Fibroblast of the conjunctiva (primary cell): ENCODE results near the gene PLA2G2D.

Experiments
- DNase-seq: peaks from one replicate; pipeline ENCODE4 v3.0.0-alpha.2; 2010; ENCODE audit warnings: low read depth

PLA2G2D gene

GRCh38 chr1:20119347-20119746 is at the start of gene PLA2G2D:
Gene PLA2G2D, minus strand, starts transcription at chr1:20119536. Its CDS starts 38 bp downstream, at chr1:20119498.
- DNase-seq = no peak

- DNase-seq = no peak
These were observed 49.5 kb upstream of the PLA2G2D start for GRCh38 chr1:20168564-20169491.

GRCh38 chr1:20167126-20167525 is 47.8 kb upstream of the PLA2G2D start:
- DNase-seq = no peak

DNA sequence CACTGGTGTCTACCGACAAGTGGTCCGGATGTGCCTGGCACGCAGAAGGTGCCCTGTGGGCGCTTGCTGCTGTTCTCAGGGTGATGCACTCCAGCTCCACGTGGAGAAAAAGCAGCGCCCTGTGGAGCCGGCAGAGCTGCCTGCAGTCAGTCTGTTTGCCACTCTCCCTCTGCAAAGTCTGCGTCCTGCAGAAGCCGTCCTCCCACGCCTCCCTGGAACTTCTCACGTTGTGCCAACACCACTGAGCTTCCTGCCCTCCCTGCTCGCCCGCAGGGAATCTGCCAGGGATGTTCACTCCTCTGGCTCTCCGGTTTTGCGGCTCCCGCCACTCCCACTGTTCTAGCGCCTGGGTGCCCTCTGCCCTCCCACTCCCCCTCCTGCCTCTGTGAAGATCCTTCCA is 46.7 kb upstream of the PLA2G2D start:
- DNase-seq = no peak

GRCh38 chr1:20165522-20165951 is 46.2 kb upstream of the PLA2G2D start:
- no peak for DNase-seq

GRCh38 chr1:20164694-20165202 is 45.4 kb upstream of the PLA2G2D start:
- DNase-seq = no peak

DNA sequence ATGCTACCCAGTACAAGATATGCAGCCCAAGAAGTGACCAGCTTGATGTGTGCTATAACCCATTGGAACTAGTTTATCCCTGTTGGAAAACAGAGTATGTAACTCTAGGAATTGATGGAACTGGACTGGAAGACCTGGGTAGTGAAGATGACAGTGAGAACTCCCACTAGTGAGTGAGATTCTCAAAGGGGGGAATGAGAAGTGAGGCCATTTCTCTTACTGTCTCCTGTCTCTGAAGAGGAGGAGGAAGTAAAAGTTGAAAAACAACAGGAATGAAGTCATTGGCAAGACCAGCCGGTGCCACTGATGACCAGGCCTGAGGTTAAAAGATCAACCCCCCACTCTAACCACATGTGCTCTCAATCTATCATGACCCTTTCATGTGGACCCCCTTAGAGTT is 40.7 kb upstream of the PLA2G2D start:
- no peak for DNase-seq

GRCh38 chr1:20158358-20159070 is 39.2 kb upstream of the PLA2G2D start:
- no peak for DNase-seq

DNA sequence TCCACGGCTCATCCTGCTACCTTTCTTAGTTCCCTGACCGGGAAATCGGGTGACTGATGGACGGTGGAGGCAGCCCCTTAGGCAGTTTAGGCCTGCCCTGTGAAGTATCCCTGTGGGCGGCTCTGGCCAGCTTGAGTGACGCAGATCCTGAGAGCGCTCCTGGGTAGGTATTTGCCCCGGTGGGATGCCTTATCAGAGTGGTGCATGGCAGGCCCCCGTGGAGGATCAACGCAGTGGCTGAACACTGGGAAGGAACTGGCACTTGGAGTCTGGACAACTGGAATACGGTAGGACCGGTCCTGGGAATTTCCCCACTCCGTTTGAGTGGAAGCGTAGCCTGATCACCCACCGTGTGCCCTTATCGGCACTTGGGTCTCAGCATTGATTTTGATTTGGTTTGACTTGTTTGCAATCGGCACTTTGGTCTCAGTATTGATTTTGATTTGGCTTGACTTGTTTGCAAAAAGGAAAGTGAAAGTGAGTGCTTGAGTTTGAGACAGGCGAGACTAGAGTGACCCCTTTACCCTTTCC is 35.0 kb upstream of the PLA2G2D start:
- no peak for DNase-seq

DNA sequence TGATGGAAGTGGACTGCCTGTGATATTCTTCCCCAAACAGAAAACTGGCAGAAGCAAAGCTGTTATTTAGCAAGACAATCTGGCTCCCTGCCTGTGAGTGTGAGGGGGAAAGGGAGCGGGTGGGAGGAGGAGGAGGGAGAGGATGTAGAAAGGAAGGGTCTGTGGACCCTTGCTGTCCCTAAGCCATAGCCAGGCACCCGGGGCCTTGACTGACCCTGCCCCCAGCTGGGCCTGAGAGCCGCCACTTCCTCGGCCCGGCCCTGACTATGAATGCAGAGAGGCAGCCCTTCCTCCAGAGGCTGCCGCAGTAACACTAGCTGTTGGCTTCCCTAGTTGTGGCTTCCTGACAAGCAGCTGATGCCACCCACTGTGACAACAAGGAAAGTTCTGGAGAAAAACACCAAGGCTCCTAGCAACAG is 33.7 kb upstream of the PLA2G2D start:
- no peak for DNase-seq

DNA sequence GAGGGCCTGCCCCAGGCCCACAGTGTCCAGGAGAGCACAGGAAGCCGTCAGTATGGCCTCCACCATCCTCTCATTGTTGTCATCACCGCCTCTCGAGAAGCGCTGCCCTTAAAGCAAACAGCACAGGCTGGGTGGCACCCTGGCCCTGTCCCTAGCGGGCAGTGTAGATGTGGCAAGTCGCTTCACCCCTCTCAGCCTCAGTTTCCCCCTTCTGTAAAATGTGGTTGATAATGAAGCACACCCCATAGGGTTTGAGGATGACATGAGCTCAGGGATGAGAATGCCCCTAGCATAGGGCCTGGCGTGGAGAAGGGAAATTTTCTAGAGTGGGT is 33.2 kb upstream of the PLA2G2D start:
- no peak for DNase-seq

DNA sequence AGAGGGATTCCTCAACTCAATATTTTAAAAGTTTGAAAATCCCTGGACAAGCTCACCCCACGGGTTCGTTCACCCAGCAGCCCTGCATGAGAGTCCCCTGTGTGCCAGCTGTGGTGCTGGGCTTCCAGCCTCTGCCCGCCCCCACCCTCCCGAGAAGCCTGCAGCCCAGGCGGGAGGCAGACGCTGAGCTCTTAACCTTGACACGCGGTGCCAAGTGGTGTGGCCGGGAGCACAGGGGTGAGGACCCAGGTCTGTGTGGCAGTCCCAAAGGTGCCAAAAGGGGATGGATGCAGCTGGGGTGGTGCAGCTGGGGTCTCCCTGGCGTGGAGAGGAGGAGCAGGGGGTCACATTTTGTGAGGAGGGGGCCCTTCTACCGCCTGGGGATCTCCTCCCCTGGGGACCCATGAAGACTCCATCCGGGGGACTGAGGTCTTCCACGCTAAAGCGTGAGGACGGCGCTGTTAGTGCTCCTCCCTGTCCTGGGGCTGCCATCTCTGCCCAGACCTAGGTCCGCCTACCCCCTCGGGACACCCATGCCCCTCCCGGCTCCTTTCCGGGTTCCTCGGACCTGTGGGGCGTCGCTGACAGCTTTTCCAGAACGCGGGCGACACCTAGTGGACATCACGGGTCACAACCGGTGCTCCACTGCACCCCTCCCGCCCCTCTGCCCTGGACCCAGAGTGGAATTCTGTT is 32.7 kb upstream of the PLA2G2D start:
- peak; percentile 71 for DNase-seq

DNA sequence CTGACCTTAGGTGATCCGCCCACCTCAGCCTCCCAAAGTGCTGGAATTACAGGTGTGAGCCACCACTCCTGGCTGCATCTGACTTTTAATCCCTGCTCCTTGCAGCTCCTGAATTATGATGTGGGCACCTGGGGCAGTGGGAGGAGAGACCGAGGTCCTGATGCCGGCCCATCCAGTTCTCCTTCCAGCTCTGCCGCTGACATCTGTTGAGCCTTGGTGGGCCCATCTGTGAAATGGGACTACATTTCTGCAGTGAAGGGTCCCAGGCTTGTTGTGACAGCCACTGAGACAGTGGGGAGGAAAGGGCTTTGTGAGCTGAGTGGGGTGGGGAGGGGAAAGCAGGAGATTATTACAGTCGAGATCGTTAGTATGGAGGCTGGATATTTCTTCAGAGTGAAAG is 31.6 kb upstream of the PLA2G2D start:
- no peak for DNase-seq

GRCh38 chr1:20150326-20150705 is 31.0 kb upstream of the PLA2G2D start:
- no peak for DNase-seq

GRCh38 chr1:20149601-20150325 is 30.4 kb upstream of the PLA2G2D start:
- DNase-seq = no peak

- no peak for DNase-seq
These were observed 29.5 kb upstream of the PLA2G2D start for GRCh38 chr1:20148571-20149500.

DNA sequence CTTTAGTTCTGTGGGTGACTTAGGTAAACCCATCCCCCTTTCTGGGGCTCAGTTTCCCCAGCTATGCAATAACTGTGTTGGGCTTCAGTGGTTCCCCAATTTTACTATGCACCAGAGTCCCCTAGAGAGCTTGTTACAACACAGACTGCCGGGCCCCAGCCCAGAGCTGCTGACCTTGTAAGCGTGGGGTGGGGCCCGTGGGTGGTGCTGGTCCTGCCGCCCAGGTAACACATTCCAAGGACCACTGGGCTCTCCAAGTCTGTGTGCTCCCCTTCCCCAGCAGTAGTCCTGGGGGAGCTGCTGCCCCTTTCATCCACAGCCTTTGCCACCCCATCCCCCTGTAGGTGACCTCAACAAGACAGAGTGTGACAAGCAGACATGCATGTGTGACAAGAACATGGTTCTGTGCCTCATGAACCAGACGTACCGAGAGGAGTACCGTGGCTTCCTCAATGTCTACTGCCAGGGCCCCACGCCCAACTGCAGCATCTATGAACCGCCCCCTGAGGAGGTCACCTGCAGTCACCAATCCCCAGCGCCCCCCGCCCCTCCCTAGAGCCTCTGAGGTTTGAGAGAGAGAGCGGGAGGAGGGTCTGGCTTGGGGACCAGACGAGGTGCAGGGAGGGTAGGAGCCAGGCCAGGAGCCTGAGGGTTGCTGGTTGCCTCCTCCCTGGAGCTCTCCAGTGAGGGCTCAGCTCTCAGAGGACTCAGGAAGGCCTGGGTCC is 28.7 kb upstream of the PLA2G2D start:
- no peak for DNase-seq

- DNase-seq = no peak
These were observed 24.6 kb upstream of the PLA2G2D start for GRCh38 chr1:20143734-20144565.

- DNase-seq = no peak
These were observed 24.0 kb upstream of the PLA2G2D start for GRCh38 chr1:20143318-20143717.
